Measurements from ENCODE around the gene TSPAN17.

GRCh38 chr5:176661676-176662075 is 14.4 kb downstream of the TSPAN17 start:
- TF ChIP-seq CTCF (IDR thresholded peaks at IDR 0.05) (no peak), POLR2A (IDR thresholded peaks at IDR 0.05; ENCODE audit: low read length) (no peak), KDM1A (IDR thresholded peaks at IDR 0.05; ENCODE audit: low read depth) (no peak), MAFK (IDR thresholded peaks at IDR 0.05; ENCODE audit: partially characterized antibody) (no peak), ELK1 (IDR thresholded peaks at IDR 0.05; ENCODE audit: low read depth, low read length) (no peak), RAD21 (conservative IDR thresholded peaks at IDR 0.05 in 1 of 2, IDR thresholded peaks at IDR 0.05 in 1 of 2) (no peak)
